NCI-H510A (cell line): ENCODE measurements around the gene TEKT5.
A peak's percentile ranks its signal among the peaks of the same experiment; 100 is the strongest.
"Not testable (repeated sequence)": the region's sequence is repeated elsewhere in the genome, so short reads cannot be mapped to it uniquely, and the experiment has no call there.

Experiments
- DNase-seq: peaks from one replicate; lab custom pipeline; 2025; lab: John Stamatoyannopoulos, UW

TEKT5 gene

DNA sequence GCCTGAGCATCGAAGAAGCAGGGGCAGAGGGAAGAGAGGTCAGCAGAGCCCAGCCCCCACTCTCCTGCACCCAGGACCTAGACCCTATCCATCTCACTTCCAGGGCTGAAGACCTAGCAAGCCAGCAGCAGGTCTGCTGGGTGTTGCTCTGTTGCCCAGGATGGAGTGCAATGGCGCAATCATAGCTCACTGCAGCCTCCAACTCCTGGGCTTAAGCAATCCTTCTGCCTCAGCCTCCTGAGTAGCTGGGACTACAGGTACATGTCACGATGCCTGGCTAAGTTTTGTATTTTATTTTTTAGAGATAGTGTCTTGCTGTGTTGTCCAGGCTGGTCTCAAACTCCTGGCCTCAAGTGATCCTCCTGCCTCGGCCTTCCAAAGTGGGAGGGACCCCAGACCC, 61.3 kb downstream of the TEKT5 start:
- DNase-seq: not testable (repeated sequence)

DNA sequence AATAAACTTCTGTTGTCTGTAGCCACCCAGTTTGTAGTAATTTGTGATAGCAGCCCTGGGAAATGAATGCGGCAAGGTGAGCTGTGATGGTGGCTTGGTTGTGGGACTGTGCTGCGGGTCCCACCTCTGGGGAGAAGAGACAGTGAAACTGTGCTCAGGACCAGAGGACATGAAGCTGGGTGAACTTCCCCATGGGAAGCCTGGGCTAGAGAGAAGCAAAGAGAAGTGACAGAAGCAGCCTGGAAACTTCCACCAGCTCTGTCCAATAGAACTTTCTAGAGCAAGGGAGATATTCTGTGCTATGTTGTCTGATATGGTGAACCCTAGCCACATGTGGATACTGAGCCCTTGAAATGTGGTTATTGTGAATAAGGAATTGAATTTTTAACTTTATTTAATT, 62.8 kb downstream of the TEKT5 start:
- DNase-seq: no peak

DNA sequence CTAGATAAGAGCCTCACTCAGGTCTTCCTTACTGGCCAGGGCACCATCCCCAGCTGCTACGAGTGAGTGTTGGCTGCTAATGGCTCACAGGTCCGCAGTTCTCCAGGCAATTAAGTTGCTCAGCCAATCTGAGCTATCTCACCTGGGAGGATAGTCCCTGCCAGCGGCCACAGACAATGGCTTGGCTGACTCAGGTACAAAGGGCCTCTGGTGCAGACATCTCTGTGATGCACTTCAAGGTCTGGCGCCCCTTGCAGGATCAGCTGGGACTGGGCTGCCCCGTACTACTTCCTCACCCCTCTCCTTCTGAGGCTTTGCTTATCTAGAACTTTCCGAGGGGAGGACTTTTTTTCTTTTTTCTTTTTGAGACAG, 65.2 kb downstream of the TEKT5 start:
- no peak for DNase-seq

DNA sequence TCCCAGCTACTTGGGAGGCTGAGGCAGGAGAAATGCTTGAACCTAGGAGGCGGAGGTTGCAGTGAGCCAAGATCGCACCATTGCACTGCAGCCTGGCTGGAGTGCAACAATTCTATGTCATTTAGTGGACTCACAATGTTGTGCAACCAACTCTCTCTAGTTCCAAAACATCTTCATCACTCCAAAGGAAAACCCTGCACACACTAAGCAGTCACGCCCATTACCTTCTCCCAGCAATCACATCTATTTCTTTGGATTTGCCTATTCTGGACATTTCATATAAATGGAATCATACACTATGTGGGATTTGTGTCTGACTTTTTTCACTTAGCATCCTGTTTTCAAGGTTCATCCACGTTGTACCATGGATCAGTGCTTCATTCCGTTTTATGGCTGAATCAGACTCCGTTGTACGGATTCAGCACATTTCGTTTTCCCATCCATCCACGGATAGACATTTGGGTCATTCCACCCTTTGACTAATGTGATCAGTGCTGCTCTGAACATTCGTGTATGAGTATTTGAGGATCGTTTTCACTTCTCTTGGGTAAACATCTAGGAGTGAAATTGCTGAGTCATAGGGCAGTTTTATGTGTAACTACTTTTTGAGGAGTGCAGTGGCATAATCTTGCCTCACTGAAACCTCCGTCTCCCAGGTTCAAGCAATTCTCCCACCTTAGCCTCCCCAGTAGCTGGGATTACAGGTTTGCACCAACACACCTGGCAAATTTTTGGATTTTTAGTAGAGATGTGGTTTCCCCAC, 69.0 kb downstream of the TEKT5 start:
- DNase-seq: no peak

DNA sequence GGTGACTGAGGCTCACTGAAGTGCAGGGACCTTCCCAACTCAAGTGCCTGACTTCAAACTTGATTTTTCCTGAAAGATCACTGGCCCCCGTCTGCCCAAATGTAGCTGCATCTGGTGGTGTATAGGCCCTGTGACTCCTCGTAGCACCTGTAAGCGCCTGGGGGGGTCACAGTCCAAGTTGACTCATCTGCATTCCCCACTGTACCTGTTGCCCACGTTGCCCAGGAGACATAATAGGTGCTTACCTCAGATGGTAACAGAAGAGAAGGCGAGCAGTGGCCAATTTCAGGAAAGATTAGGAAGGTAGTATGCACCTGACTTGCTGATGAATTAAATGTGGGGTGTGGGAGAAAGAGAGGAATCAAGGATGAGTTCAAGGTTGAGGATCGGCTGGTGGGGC, 70.2 kb downstream of the TEKT5 start:
- no peak for DNase-seq

DNA sequence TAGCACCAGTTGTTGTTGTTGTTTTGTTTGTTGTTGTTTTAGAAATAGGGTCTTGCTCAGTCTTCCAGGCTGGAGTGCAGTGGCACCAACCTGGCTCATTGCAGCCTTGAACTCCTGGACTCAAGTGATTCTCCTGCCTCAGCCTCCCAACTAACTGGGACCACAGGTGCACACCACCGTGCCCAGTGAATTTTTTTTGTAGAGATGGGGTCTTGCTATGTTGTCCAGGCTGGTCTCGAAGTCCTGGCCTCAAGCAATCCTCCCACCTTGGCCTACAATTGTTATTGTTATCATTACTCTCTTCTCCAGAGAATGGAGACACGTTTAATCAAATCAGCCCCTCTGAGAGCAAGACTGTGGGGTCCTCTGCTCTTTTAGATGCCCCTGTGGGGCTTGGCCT, 71.7 kb downstream of the TEKT5 start:
- no peak for DNase-seq

DNA sequence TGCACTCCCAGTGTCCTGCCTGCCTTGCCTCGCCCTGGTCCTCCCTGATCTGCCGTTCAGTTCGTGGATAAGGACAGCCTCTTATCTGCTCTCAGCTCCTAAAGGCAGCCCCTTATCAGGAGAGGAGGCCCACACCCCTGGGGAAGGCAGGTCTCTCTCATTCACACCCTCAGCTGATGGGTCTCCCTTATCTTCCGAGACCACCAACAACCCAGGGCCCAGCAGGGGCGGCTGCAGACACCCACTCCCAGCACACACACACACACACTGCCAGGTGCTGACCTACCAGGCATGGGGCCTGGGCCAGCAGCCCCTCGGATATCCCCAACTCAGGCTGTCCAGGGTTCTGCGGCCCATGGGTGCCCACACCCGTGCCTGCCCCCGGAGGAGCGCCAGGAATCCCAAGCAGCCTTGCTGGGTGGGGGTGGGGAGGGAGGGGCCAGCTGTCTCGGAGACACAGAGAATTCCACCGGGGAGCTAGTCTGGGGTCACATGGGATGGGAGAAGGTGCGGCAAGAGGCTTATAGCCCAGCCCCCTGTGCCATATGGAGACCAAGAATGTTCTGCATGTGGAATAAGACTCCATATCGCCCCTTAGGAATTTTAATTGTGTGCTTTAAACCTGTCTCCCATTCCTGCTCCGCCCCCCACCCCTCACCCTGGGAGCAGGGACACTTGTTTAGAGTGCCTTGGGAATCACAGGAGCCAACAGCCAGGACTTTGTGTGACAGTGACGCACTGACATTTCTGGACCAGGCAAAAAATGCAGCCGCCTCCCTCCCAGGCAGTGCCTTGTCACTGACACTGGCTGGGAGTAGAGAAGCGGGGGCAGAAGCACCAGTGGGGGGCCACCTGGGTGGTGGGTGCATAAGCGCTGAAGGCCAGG, 72.5 kb downstream of the TEKT5 start:
- DNase-seq: no peak

DNA sequence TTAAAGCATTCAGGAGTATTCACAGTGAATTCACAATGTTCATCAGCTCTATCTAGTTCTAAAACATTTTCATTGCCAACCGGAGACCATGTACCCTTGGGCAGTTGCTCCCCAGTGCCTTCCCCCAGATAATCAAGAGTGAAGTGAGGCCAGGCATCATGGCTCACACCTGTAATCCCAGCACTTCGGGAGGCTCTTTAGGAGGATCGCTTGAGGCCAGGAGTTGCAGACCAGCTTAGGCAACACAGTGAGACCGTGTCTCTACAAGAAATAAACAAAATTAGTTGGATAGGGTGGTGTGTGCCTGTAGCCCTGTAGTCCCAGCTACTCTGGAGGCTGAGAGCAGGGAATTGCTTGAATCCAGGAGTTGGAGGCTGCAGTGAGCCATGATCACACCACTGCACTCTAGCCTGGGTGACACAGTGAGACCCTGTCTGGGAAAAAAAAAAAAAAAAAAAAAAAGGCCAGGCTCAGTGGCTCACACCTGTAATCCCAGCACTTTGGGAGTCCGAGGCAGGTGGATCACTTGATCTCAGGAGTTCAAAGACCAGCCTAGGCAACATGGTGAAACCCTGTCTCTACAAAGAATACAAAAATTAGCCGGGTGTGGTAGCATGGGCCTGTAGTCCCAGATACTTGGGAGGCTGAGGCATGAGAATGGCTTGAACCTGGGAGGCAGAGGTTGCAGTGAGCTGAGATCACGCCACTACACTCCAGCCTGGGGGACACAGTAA, 73.3 kb downstream of the TEKT5 start:
- not testable (repeated sequence) for DNase-seq

DNA sequence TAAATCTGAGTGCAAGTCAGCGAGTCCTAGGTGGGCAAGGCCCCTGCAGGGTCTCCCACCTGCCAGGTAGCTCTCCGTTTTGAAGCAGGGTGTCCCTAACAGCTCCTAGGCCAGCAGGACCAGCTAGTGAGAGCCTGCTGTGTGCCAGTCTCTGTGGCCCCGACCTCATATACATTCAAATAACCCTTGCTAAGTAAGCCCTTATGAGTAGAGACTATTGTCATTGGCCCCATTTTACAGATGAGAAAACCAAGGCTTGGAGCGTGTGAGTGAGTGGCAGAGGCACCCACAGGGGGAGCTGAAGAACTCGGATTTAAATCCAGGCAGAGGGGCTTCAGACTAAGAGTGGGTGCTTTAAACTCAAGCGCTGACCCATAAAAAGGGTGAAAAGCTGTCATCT, 74.6 kb downstream of the TEKT5 start:
- no peak for DNase-seq

DNA sequence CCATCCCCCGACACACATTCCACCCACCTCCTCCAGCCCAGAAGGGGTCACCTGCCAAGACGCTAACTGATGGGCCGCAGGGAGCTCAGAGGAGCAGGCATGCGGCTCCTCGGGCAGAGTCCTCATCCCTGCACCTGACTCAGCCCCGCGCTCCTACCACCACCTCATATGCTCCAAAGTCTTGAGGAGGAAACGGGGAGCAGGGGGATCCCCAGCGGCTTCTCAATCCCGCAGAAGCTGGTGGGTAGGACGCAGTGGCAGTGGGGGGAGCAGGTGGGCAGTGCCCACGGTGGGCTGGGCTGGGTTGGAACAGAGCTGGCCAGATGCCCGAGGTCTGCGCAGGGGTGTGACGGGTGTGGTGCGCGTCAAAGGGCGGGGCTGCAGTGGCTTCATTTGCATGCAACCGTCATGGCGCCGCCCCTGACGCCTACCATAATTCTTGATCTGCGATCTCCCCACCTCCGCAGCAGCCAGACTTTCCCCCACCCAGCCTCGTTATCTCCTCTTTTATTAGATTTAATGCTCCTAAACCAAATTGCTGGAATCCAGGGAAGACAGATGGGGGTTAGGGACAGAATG, 75.4 kb downstream of the TEKT5 start:
- DNase-seq: no peak

DNA sequence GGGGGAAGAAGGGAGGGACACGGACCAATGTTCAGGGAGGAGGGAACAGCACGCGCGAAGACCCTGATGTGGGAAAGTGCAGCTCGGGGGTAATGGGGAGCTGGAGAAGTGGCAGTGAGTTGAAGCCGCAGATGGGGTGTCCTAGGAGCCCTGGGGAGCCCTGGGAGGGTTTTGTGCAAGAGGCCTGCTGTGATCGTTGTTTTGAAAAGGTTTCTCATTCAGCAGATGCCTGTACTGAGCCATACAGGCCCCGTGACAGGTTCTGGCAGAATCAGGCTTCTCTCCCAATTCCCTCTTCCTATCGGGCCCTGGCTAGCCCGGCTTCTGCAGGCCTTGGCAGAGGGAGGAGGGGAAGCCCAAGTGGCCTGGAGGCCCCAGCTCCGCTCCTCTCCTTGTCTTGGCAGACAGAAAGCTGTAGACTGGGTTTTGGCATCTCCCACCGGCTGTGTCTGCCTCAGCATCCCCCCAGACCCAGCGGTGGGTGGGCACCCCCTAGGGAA, 76.0 kb downstream of the TEKT5 start:
- DNase-seq: no peak

DNA sequence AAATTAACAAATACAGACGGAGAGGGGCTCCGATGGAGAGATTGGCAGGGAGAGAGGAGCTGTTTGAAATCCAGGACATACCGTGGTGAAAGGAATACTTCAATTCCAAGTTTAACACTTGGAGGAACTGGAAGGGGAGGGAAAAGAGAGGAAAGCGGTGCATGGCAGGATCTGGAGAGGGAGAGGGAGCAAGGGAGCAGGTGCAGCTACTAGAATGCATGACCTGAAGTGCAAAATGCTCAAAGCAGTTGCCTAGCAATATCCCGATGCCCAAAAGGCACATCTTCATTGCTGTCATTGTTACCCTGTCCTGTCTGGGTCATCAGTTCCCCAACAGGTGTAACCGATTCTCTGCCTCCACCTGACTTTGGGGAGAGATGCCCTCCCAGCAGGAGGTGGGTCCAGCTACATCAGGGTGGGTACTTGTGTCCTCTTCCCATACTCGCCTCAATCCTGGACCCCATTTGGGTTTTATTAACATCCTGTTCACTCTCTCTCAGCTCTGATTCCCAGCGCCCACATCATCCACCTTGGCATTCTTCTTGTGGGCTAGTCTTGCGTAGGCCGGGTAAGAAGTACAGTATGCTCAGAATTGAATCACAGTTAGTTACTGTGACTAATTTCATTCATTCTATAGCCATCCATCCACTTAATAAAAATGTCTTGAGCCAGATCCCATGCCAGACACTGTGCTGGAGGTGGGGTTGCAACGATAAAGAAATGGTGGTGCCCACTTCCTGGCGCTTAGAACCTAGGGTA, 76.9 kb downstream of the TEKT5 start:
- no peak for DNase-seq

DNA sequence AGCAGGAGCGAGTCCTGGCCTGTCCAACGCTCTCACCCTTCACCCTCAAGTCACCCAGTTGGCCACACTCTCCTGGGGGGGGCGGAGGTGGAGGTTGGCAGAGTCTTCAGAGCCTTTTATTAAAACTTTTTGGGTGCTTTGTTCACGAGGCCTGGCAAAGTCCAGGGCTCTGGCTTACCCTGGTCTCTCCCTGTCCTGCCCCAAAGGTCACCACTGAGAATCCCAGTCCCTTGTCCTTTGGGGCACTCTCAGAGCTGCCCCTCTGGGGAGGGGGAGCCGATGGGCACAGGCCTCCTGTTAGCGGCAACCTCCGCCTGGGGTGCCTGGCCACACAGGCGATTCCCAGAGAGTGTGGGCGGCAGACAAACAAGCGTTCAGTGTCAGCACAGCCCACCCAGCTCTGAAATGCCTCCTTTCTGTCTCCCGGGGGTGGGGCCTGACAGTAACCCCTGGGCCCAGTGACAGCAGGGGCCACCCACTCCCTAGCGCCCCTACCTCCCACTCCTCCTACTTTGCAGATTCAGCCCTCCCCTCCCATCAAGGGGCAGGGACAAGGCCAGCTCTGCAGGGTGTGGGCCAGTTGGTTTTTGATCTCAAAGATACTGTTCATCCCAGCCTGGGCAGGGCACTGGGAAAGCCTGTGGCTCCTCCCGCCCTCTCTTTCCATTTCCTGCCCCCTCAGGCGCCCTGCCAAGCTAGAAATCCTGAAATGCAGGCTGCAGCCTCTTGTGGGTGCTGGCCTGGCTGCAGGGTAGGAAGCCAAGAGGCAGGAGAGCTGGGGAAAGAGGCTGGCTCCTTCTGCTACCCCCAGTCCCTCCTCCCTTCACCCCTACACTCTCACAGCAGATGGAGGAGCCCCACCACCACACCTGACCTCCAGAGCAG, 77.7 kb downstream of the TEKT5 start:
- DNase-seq: peak; percentile 50

DNA sequence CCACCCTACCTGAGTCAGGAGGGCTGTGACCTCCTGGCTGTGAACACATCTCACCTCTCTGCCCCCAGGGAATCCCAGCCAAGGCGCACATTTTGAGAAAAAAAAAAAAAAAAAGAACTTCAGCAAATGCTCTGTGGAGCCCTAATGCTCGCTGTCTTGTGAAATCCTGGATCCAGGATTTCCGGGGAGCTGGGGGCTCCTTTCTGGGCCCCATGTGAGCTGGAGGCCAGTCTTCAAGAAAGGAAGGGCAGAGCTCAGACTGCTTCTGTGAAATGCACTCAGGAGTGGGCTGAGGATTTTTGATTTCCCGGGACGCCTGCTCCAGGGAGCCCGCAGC, 78.3 kb downstream of the TEKT5 start:
- no peak for DNase-seq

DNA sequence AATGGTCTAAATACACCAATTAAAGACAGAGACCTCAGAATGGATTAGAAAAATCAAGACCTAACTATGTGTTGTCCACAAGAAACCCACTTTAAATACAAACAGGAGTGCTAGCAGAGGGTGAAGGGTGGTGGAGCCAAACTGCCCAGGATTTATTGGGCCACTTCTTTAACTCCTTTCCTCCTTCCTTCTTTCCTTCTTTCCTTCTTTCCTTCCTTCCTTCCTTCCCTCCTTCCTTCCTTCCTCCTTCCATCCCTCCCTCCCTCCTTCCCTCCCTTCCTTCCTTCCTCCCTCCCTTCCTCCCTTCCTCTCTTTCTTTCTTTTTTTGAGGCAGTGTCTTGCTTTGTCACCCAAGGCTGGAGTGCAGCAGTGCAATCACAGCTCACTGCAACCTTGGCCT, 80.0 kb downstream of the TEKT5 start:
- DNase-seq: no peak

DNA sequence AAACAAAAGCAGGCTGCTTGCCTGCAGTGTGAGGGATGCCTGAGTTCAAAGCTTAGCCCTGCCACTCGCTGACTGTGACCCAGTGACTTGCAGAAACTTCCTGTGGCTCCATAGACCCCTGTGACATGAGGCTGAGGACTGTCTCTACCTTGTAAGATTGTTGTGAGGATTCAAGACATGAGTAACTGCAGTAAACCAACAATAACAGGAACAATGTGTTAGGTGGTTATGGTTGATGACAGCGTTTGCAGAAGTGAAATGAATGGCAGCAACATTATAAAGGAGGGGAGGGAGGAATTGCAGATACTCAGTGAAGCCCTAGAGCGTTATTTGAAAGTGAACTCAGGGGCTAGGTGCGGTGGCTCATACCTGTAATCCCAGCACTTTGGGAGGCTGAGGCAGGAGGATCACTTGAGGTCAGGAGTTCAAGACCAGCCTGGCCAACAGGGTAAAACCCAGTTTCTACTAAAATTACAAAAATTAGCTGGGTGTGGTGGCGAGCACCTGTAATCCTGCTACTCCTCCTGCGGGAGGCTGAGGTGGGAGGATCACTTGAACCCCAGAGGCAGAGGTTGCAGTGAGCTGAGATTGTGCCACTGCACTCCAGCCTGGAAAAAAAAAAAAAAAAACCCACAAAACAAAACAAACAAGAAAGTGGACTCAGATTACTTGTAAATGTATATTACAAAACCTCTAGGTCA, 80.8 kb downstream of the TEKT5 start:
- no peak for DNase-seq

DNA sequence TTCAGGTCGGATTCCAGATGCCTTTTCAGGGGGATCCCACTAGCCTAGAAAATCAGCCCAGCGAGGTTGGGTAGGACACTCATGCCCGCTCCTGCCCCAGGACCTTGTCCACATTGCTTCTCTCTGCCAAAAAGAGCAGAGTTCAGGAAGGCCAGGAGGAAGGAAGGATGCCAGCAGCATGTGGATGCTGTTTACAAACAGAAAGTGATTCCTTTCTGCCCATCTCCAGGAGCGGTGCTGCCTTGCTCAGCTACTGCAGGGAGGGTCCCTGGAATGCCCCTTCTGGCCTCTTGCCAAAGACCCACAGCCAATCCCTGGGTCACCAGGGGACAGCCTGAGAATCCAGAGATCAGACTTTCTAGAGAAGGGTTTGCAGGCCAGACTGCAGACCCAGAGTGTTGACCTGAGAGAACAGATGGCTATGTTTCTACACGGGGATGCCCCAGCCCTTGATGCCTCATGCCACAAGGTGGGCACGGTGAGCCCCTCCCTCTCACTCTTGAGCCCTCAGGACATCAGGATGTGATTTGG, 82.0 kb downstream of the TEKT5 start:
- no peak for DNase-seq

DNA sequence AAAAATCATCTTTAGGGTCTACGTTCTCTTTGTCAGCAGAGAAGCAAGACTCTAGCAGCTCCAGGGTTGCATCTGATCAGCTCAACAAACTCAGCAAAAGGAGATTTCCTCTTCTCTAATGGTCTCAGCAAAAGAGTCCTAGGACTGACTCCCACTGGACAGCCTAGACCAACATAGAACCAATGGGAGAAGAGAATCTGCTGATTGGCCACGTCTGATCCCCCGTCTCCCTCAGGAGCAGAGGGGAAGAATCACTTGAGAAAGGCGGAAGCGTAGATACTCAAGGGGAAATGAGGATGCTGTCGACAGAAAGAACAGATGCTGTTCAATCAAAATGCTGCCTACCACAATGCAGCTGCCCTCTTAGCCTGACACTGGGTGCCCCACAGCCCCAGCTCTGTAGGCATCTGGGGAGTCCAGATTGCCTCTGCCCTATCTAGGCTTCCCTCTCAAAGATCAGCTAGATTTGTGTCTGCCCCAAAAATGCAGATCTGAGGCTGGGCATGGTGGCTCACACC, 82.8 kb downstream of the TEKT5 start:
- no peak for DNase-seq

DNA sequence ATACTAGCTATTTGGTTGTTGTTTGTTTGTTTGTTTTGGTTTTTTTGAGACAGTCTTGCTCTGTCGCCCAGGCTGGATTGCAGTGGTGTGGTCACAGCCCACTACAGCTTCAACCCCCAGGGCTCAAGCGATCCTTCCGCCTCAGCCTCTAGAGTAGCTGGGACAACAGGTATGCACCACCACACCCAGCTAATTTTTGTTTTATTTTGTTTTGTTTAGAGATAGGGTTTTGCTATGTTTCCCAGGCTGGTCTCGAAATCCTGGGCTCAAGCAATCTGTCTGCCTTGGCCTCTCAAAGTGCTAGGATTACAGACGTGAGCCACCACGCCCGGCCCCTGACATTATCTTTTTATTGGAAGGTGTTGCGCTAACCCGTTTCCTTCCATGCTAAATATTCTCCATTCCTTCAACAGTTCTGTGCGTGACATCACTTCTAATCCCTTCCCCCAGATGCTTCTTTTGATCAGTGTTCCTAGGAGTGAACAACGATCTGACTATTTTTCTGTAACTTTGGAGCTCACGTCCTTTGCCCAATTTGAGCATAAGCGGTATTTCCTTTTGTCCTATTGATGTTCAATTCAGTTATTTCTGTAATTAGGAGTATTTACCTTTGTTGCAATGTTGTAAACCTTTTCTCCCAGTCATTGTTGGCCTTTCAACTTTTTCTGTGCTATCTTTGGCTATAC, 84.1 kb downstream of the TEKT5 start:
- DNase-seq: no peak
